HG02943 (cell line): ENCODE results near the gene TNFRSF18.
A peak's percentile ranks its signal among the peaks of the same experiment; 100 is the strongest.

Source experiments
- ATAC-seq: cut with Tn5 transposase; IDR thresholded peaks from one replicate; pipeline ENCODE4 v1.9.1; 2021; ENCODE audit warnings: mild to moderate bottlenecking, low read depth, moderate library complexity; ENCODE audit not compliant: unreplicated experiment

The TNFRSF18 gene

DNA sequence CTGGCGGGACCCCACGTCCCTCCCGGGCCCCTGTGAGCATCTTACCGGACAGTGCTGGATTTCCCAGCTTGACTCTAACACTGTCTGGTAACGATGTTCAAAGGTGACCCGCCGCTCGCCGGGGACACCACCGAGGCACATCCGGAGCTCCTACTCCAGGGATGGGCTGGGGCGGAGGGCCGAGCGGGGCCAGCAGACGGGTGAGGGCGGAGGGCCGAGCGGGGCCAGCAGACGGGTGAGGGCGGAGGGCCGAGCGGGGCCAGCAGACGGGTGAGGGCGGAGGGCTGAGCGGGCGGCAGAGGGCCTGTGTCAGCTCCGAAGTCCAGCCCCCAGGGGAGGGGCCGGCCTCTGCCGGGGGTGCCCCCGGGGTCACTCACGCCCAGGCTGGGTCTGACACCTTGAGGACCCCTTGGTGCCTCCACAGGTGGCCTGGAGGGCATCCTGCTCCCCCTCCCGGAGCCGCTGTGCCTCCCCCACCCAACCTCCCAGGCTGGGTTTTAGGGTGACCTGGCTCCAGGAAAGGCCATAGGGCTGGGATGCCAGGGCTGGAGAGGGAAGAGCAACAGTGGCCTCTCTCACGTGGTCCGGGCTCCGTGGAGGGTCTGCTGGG lies 38.4 kb downstream of the TNFRSF18 start:
- no peak for ATAC-seq

DNA sequence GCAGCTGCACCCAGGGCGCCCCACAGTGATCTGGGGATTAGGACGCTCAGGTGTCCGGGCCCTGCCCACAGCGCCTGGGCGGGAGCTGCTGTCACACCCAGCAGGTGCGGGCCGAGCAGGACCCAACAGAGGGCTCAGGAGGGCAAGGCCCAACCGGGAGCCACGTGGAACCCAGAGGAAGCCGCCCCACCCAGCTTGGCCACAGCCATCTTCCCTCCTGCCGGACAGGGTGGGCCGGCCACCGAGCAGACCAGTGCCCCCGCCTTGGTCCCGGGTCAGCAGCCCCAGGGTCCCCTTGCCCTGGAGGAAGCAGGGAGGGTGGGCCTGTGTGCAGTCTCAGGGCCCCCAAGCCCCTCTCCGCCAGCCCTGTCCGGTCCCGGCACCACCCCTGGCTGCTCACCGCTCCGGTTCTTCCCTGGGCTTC lies 39.0 kb downstream of the TNFRSF18 start:
- no peak for ATAC-seq

DNA sequence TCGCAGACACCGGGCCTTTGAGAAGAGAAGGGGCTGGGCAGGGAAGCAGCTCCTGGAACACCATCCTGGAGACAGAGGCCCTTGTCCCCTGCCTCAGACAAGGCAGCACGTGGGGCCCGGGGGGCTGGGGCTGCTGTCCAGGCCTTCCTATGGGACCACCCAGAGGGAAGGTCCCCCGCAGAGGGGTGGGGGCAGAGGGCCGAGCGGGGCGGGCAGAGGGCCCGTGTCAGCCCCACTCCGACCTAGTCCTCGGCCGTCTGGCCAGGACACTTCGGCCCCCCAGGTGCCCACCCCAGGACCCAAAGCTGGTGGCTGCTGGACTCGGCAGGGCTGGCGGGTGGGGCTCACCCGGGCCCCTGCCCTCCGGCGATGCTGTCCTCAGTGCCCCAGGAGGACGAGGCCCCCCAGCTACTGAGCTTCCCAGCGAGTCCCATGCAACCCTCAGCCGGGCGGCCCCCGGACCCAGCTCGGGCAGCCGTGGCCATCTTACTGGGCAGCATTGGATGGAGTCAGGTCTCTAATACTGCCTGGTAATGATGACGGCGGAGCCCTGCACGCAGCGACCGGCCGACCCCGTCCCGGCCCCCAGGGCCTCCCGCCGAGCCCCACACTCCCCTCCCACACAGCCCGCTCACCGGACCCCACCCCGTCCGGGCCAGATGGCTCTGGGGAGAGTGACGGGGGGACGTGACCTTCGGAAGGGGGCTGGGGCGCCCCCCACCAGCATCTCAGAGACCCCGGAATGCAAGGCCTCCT lies 39.6 kb downstream of the TNFRSF18 start:
- ATAC-seq: no peak

DNA sequence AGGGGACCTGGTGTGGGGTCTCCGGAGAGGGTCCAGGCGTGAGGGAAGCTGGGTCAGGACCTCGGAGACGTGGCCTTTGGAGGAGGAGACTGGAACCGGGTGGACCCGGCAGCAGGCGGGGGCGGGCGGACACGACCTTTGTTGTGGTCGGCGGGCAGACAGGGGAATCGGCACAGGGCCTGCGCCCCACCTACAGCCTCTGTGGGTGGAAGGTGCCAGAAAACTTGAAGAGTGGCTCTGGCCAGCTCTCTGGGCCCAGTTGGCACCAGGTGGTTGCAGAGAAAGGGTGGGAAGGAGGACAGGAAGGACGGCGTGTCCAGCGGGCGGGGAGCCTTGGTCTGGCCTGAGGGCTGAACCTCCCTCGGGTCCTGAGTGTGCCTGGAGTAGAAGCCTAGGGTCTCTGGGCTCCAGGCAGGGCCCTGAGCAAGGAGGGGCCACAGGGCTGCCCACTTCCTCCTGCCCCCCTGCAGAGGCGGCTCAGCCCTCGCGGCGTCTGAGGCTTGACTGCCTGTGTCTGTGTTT lies 40.4 kb downstream of the TNFRSF18 start:
- no peak for ATAC-seq

DNA sequence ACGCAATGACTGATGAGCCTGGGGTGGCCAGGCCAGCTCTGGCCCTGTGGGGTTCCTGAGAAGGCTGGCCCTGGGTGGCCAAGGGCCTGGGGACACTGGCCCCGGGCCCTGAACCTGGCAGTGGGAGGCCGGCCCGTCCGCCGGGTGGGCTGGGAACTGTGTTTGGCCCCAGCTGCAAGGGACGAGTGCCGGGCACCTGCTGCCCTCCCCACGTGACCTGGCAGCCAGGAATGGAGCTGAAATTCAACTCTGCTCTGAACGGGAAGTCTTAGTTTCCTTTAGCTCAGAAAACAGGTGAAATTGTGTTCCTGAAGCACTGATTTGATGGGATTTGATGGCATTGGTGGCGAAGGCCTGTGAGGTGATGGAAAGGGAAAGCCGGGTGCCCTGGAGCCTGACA lies 40.9 kb downstream of the TNFRSF18 start:
- no peak for ATAC-seq

DNA sequence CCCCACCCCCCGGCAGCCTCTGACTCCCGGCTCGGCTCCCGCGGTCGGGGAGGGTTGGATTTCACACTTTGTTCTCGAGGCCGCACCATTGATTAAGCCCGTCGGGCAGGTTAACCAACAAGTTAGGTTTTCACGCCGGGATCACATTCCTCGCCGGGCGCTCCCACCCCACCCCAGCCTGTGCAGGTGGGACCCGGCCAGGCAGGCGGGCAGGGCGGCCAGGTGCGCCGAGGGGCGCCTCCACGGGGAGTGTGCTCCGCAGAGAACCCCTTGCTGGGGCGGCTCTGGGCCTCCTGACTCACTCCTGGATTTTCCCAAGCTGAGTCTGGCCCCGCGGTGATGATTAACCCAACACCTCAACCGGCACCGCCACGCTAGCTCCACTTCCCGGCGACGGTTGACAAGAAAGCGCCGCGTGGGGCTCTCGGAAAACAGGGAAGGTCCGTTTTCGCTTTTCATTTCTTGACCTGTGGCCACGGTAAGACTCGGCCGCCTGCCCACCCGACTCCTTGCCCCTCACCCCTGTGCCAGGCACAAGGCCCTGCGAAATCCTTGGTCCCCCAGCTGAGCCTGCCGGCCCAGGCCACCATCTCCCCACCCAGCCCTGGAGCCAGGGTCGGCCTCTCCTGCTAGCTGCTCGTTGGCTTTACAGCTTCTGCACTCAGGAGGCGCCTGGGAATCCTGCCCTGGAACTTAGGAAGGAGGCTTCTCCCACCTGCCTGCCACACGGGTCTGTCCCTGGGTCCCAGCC lies 41.5 kb downstream of the TNFRSF18 start:
- no peak for ATAC-seq

DNA sequence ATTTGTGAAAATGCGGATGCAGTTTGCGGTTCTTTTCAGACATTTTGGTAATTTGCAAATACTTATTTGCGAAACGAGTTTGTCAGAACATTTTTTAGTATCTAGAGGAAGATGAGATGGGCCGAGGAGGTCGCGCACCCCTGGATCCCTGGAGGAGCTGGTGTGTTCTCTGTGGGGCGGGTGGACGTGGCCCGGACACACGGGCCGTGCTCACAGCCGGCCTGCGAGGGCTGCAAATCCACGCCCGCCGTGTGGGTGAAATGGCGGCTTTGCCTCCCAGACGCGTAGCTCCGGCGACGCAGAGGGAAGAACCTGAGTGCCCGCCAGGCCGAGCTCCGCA lies 42.1 kb downstream of the TNFRSF18 start:
- no peak for ATAC-seq

DNA sequence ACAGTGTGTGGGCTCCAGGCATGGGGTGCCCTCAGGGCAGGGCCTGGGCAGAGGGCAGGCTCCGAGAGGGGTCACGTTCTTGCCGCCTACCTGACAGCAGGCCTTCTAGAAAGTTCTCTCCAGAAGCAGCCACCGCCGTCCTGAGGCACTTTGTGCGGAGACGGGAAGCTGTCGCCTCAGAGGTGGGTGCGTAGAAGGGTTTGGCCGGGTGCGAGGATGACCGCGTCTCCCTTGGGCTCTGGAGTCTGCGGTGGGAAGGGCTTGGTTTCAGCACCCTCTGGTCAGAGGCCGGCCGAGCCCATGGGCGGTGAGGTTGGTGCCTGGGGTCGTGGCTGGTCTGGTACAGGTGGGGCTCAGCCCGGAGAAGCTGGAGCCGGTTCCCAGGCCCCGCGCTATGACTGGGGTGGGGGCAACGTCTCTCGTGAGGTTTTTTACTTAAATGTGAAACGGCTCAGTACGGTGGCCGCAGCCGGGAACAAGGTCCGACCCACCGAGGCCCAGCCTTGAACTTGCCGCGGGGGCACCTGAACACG lies 42.8 kb downstream of the TNFRSF18 start:
- ATAC-seq: no peak

DNA sequence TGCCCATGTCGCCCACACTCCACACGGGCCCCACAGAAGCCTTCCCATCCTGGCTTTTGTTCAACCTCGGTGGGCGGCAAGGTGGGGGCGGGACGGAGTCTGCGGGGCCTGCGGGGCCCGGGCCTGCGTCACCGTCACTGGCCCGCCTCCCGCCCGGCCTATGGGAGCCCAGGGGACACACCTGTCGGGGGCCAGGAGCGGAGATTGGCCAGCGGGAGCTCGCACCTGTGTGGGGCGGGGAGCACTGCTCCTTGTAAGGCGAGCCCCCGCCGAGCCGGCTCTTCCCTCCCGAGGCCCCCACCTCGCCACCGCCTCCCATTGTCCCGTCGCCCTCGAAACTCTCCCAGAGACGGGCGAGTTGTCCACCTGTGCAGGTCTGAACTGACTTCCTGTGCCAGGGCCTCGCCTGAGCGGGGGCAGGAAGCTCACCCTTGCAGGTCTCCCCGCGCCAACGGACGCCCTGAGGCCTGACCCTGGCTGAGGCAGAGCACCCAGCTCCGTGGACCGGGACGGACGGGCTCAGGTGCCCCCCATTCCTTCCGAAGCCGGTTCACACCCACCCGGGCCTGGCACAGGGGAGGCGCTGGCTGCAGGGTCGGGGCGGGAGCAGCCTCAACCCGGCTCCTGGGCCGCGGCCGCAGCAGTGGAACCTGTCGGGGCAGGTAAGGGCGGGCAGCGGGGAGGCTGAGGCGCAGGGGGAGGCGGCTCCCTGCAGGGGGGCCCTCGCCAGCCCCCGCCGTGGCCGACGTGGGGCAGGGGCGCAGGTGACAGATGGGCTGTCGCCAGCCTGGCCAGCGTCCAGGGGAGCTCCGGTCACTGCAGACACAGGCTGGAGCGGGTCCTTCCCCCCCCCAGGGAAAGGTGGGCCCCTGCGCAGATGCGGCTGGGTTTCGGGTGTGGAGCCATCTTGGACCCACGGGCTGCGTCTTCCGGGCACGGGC lies 43.5 kb downstream of the TNFRSF18 start:
- ATAC-seq: no peak

DNA sequence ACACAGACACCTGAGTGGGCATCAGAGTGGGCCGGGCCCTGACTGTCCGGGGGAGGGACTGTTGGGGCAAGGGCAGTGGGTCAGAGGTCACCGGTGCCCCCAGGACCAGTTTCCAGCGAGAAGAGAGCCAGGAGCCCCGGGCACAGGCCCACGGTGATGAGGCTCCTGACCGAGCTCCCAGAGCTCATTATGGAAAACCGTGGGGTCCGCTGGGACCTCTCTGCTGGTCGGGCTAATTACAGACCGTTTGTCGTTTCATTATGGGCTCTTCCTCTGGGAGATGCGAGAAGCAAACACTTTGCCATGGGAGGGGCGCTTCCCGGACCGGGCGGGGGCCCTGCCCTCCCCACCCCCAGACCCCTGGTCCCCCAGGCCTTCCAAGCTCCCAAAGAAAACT lies 44.7 kb downstream of the TNFRSF18 start:
- no peak for ATAC-seq

DNA sequence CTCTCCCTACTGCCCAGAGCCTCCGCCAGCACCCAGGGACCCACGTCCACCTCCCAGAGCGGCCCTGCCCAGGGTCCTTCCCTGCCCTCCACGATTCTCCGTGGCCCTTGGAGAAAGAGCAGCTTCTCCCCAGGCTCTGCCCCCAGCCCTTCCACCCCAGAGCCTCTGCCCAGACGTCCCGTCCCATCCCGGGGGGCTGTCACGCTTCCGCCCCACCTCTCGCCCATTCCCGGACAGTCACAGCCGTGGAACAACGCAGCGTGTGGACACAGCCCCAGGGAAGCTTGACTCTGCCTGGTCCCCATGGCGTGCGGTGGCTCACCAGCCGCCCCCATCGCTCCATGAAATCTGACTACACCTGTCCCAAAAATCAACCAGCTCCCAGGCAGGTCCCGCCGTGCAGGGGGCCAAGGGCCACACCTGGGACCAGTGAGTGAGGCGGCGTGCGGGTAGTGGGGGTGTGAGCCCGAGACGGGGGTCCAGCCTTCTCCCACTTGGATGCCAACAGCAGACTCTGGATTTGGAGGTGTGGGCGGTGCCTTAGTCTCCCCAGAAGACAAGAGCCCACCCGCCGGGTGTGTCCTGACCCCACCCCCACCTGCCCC lies 45.2 kb downstream of the TNFRSF18 start:
- ATAC-seq: no peak

DNA sequence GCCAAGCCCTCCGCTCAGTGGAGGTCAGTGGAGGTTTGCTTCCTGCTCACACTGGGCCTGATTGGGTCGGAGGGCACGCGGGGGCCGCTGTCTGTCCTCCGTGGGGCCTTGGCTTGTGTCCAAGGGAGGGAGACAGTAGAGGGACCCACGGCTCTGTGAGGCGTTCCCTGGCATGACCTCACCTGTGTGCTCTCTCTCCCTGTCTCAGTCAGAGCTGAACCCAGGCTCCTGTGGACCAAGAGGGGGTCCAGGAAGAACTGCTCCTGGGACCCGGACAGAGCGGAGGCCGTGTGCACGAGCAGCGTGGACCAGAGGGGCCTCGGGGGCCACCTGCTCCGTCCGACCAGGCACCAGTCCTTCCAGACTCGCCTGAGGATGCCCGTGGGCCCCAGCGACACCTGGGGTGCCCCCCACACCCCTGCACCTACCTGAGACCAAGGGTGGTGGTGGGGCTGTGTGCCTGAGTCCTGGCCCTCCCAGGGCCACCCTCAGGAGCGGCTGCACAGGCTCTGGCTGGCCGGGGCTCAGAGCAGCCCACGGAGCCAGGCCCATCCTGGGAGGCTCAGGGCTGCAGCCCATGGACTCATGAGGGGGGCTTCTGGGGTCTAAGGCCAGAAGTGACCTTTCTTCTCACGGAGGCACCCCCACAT lies 46.0 kb downstream of the TNFRSF18 start:
- no peak for ATAC-seq

DNA sequence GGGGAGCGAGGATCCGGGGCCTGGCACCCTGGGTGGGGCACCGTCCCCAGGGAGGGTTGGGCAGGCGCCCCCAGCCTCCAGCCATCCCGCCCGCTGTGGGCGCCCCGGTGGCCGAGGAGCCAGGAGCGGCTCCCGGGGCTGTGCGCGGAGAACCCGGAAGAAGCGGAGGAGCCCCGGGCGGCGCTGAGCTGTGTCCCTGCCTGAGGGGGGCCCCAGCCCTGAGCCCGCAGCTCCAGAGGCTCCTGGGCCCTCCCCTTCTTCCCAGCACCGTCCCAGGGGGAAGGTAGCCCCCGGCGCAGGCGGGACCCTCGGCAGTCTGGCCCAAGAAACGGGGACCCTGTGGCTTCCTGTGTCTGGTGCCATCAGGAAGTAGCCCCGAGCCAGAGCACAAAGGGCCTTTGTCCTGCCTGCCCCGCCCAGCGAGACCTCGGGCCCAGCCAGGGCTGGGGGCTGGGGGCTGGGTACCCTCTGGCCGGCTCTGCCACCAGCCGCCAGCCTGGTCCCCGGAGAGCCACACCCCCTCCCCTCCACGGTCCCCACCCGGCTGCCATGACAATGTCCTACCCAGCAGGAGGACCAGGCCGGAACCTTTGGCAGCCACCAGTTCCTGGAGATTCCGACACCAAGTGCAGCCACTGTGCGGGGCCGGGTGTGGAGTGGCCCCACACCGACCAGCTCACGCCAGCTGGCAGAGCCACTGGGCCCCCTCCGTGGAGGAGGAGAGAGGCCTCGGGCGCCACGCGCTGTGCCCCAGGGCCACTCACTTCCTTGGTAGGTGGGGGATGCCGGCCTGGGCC lies 48.3 kb downstream of the TNFRSF18 start:
- peak; percentile 22 for ATAC-seq

DNA sequence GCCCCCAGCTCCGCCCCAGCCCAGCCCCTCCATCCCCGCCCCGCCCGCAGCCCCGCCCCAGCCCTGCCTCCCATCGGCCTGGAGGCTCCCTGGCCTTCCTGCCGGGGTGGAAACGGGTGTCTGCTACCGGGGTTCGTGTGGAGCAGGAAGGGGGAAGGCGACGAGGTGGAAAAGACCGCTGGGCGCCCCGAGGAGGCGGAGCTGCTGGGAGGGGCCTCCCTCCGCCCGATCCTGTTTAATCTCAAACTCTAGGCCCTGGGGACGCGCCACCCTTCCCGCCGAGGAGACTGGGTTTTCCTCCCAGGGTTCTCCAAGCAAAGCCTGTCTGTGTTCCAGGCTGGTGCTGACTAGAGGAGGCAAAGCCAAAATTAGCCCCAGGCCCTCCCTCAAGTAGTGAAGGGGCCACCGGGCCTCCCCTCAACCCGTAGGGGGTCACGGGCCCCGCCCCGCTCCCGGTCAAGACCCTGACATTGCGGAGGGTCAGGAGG lies 48.9 kb downstream of the TNFRSF18 start:
- ATAC-seq: peak; percentile 59

DNA sequence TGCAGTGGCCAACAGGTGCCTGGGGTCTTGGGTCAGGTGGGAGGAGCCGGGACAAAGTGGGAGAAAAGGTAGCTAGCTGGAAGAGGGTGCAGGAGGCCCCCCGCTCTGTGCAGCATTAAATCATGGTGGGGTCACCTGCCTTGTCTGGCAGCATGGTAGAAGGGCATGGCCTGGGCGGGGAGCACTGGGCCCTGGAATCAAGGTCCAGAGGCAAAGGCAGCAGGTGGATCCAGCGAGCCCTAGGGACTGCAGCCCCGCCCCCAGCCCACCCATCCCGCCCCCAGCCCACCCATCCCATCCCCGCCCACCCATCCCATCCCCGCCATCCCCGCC lies 49.4 kb downstream of the TNFRSF18 start:
- no peak for ATAC-seq

DNA sequence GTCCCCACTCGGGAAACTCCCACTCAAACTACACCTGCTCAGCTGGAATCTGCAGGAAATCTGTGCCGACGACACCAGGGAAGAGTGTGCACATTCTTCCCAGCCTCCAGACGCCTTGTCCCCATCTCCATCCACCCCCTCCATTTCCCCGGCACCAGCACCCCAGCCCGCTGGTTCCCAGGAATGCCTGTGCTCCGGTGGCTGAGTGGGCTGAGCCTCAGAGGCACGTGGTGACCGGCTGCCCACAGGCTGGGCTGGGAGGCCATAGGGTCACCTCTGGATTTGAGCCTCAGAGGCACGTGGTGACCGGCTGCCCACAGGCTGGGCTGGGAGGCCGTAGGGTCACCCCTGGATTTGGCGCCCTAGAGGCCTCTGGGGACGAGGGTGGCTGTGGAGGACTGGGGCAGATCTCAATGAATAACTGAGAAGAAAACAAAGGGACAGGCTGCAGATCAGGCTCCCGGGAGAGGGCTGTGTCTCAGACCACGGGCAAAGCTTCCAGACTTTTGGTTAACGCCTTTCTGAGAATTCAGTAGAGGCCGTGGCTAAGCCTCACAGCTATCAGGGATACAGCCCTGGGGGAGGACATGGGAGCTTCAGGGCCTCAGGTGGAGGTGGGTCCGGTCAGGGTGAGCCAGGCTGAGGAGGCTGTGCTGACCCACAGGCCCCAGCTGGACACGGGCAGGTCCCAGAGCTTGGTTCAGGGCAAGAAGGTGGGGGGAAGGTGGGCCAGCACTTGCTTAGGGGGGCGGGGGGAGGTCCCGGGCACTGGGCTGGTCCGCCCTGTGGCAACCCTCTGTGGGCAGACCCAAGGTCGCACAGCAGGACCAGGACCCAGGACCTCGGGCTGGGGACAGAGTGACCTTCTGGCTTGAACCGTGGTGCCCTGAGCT lies 50.0 kb downstream of the TNFRSF18 start:
- ATAC-seq: no peak

DNA sequence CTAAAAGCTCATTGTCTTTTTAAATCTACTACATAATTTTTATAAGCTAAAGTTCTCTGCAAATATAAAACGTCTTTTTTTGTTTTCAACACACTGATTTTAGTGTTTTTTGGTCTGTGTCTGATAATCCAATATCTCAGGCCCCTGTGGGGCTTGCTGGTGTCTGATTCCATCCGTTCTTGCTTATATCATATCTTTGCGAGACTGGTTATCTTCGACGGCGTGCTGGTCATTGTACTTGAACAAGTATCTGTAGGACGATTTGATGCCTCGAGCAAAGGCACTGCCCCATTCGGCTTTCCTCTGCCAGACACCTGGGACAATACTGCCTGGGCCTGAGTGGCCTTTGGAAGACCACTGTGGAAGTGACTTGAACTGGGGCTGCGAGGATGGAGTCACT lies 51.1 kb downstream of the TNFRSF18 start:
- no peak for ATAC-seq
